Measurements from ENCODE around the gene FAM221B.

Gene FAM221B

GRCh38 chr9:35828716-35829083 lies at the start of gene FAM221B:
FAM221B (minus strand) TSS chr9:35828732; CDS start chr9:35826161, 2,571 bp downstream.
- DNase-seq (ENCODE audit: low read depth), result no peak

DNA sequence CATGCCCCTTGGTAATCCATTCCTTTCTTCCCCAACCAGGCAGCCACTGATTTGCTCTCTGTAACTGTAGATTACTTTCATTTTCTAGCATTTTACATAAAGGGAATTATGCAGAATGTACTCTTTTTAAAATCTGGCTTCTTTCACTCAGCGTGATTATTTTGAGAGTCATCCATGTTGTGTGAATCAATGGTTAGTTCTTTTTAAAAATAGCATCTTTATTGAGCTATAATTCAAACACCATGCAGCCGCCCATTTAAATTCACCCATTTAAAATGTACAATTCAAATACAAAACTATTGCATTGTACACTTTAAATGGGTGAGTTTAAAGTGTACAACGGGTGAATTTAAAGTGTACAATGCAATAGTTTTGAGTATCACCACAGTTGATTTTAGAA lies 44.0 kb upstream of the FAM221B start:
- DNase-seq (ENCODE audit: low read depth), result no peak

GRCh38 chr9:35871545-35871944 lies 43.0 kb upstream of the FAM221B start:
- no peak for DNase-seq (ENCODE audit: low read depth)

GRCh38 chr9:35870351-35870923 lies 41.9 kb upstream of the FAM221B start, which contains the start of gene OR13J1:
OR13J1 (minus strand) TSS chr9:35870401; CDS start chr9:35870401, 0 bp downstream.
- no peak for DNase-seq (ENCODE audit: low read depth)

DNA sequence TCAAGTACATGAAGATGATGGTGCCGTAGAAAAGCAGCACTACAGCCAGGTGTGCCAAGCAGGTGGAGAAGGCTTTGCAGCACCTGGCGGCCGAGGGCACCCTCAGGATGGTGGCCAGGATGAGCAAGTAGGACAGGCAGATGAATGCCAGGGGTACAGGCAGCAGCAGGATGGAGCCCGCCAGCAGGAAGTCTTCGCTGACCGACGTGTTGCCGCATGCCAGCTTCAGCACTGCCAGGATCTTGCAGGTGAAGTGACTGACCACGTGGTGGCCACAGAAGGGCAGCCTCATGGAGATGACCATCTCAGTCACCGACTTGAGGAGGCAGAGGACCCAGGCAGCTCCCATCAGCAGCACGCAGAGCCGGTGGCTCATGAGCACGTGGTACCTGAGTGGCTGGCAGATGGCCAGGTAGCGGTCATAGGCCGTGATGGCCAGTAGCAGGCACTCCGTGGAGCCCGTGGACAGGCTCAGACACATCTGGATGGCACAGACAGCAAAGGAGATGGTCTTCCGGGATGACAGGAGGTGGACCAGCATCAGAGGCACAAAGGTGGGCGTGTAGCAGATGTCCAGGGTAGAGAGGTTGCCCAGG lies 41.2 kb upstream of the FAM221B start:
- DNase-seq (ENCODE audit: low read depth), result no peak

GRCh38 chr9:35868933-35869332 lies 40.4 kb upstream of the FAM221B start:
- no peak for DNase-seq (ENCODE audit: low read depth)

GRCh38 chr9:35867538-35867937 lies 39.0 kb upstream of the FAM221B start:
- no peak for DNase-seq (ENCODE audit: low read depth)

DNA sequence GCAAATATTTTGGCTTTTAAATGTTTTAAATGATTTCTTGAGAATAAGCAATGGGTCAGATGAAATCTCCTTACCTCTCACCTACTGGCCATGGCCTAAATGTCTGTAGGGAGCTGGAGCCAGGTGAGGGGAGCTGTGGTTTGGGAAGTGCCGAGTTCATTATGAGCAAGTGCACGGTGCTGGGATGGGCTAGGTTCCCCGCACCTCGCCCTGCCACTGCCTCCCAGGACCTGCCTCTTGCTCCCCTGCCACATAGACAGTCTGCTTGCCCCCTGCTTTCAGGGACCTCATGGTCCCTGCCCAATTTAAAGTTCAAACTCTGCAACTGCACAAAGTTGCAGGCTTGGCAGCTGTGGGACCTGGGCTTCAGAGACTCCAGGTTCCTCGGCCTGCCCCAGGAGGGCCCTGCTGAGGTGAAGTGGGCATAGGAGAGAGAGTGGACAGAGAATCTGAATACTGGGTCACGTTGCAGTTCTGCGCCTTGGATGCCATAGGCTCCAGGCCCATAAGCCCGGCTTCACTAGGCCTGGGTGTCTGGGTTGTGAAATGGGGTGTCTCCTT lies 36.2 kb upstream of the FAM221B start:
- no peak for DNase-seq (ENCODE audit: low read depth)

GRCh38 chr9:35863583-35863982 lies 35.1 kb upstream of the FAM221B start:
- DNase-seq (ENCODE audit: low read depth), result no peak

GRCh38 chr9:35862328-35862727 lies 33.8 kb upstream of the FAM221B start:
- DNase-seq (ENCODE audit: low read depth), result no peak

GRCh38 chr9:35861161-35861897 lies 32.8 kb upstream of the FAM221B start:
- DNase-seq (ENCODE audit: low read depth), result no peak

DNA sequence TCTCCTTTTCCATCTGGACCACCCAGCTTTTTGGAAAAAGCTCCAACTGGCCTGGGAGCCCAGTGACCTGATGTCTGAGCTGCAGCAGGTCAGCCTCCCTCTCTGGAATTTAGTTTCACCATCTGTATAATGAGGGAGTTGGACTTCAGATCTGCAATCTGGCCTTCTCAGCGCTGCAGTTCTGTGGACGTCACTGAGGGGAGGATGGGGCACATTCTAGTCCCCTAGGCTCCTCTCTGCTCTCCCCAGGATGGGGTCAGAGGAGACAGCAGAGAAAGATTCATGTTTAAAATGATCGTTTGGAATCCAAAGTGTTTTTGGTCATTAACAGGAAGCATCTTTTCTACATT lies 31.4 kb upstream of the FAM221B start:
- DNase-seq (ENCODE audit: low read depth), result no peak

DNA sequence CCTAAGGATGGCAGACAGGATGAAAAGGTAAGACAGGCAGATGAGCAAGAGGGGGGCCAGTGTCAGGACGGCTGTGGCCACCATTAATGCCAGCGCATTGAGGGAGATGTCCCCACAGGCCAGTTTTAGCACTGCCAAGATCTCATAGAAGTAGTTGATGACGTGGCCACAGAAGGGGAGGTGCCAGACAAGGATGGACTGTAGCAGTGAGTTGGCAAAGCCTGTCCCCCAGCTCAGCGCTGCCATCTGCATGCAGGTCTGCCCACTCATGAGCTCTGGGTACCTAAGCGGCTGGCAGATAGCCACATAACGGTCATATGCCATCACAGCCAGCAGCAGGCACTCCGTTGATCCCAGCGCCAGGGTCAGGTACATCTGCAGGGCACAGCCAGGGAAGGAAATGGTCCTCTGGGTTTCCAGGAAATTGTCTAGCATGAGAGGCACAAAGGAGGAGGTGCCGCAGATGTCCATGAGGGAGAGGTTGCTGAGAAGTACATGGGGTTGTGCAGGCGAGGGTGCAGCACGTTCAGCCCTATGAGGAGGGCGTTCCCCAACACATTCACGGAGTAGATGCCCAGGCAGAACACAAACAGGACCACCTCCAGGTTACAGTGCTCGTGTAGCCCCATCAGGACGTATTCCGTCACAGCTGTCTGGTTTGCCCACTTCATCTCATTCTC lies 30.9 kb upstream of the FAM221B start:
- no peak for DNase-seq (ENCODE audit: low read depth)

DNA sequence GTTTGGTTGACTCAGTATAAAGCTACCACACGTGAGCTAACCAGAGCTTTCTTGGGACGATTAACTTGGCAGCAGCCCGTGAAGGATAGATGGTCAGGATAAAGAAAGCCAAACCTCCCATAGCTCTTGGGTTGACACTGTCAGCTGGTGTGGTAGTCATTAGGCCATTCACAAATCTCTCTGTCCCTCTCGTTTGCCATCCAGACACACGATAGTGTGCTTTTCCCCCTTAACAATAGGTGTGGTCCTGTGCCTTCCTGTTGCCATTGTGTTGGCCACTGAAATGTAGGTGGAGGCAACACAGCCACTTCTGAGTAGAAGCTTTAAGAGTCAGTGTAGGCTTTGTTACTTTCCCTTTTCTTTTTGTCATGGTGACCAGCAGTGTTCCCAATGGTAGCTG lies 29.9 kb upstream of the FAM221B start:
- no peak for DNase-seq (ENCODE audit: low read depth)

DNA sequence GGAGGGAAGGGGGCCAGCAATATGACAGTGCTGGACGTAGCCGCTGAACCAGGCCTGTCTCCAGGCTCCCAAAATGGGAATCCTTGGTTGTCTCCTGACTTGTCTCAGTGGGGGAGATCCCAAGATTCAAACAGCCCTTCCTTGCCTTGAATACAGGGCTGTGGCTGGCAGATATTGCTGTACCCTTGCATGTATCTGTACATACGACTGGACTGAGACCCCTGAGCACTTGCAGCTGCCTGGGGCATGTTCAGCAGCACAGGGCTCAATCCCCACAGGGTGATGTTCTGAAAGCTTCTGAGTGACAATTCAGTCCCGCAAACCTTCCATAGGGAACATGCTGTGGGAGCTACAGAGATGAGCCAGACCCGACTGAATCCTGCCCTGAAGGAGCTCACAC lies 28.4 kb upstream of the FAM221B start:
- DNase-seq (ENCODE audit: low read depth), result no peak

GRCh38 chr9:35856206-35856605 lies 27.7 kb upstream of the FAM221B start:
- no peak for DNase-seq (ENCODE audit: low read depth)

GRCh38 chr9:35854091-35854762 lies 25.7 kb upstream of the FAM221B start:
- no peak for DNase-seq (ENCODE audit: low read depth)

- DNase-seq (ENCODE audit: low read depth), result no peak
Observed at GRCh38 chr9:35852876-35853865, 24.6 kb upstream of the FAM221B start.

DNA sequence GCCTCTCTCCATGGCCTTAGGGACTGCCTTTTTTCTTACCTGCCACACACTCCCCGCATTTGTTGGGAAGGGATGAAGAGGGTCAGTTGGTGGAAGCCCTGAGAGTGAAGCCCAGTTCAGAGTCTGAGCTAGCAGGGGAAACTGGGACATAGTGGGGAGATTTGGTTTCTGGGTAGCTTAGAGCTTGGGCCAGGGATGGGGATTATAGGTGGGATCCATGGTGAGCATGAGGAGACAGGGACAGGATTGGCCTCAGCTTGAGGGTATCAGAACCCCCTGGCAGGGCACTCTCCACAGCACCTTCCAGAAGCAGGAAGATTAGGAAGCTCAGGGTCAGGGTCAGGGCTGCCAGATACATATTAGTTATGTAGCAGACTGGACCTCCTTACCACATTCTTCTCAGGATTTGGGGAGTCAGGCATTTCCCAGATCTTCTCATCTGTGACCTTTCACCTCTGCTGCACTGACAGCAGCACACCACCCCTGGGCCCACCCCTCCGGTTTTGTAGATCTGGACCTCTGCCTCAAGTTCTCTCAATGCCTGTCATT lies 23.8 kb upstream of the FAM221B start:
- no peak for DNase-seq (ENCODE audit: low read depth)

GRCh38 chr9:35847792-35848572 lies 19.4 kb upstream of the FAM221B start:
- DNase-seq (ENCODE audit: low read depth), result no peak

All from stimulated activated CD8-positive, alpha-beta memory T cell treated with anti-CD3 and anti-CD28 coated beads, Interleukin-12 subunit alpha, Interleukin-12 subunit beta, amount 100 ng/mL, for 4 hours (primary cell).